Measurements from ENCODE around the gene PAQR7. TPM values are rescaled to one million over a fixed set of nuclear protein-coding genes. Genes with fewer than 3 reads are reported as not detected.

Gene PAQR7
- total and polyA plus RNA-seq, 2 experiments from 2014 or later = 4.0 to 5.2 TPM

DNA sequence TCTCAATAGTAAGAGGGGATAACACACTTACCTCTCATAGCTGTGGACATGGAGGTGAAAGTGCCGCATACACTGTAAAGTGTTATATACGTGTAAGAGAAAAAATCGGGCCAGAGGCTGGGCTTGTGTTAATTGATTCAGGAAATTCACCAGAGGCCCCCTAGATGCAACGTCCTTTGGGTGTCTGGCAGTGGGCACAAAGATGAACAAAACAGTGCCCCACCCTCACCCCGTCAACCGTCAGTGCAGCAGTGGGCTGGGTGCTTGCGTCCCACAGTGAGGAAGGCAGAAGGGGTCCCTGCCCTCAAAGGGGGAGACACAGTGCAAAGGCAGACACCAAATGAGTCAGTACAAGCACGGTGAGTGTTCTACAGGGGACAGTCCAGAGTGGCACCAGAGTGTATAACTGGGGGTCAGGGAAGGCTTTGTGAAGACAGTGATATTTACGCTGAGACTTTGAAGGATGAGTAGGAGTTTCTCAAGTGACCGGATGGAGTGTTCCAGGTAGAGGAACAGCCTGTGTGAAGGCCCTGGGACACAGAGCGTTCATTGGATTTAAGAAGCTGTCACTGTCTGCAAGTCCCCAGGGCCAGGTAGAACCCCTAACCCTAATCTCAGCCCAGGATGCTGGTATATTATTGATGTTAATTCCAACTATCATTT is 62.3 kb downstream of the PAQR7 start:
- Histone ChIP-seq H3K36me3 (ENCODE audit: insufficient read depth) (no peaks in the 10 kb centered on the region), H3K4me3 (no peak overlapping the region), H3K79me2 (replicated peaks; ENCODE audit: insufficient read depth) (no peaks in the 10 kb centered on the region), H2AFZ (no peak overlapping the region), H3K27ac (ENCODE audit: low read depth) (no peak overlapping the region), H3K4me2 (no peak overlapping the region), H3K4me1 (ENCODE audit: insufficient read depth) (peaks cover 6% of the 10 kb centered on the region), H3K9me2 (ENCODE audit: insufficient read depth) (no peaks in the 10 kb centered on the region), H3K27me3 (ENCODE audit: insufficient read depth) (no peaks in the 10 kb centered on the region), H4K20me1 (replicated peaks; ENCODE audit: insufficient read depth) (no peaks in the 10 kb centered on the region), H3F3A (replicated peaks; ENCODE audit: low read depth) (peaks cover 2% of the 10 kb centered on the region; the same call in 1 of the 2 replicates)
- ATAC-seq = no peak
- DNase-seq (ENCODE audit: low spot score) = no peak
- H3K9me3 Mint-ChIP-seq = no peaks in the 10 kb centered on the region
- TF ChIP-seq NANOG (IDR thresholded peaks at IDR 0.05; ENCODE audit: borderline replicate concordance) (no peak), POLR2AphosphoS5 (IDR thresholded peaks at IDR 0.05; ENCODE audit: low read depth) (no peak), JUNB (IDR thresholded peaks at IDR 0.05; ENCODE audit: unreplicated experiment) (no peak), STAT1 (IDR thresholded peaks at IDR 0.05; ENCODE audit: unreplicated experiment) (no peak), ZNF331 (CRISPR knock-in tag; IDR thresholded peaks at IDR 0.05; ENCODE audit: low read depth) (no peak), EZH2phosphoT487 (IDR thresholded peaks at IDR 0.05; ENCODE audit: unreplicated experiment) (no peak), ZNF114 (CRISPR knock-in tag; IDR thresholded peaks at IDR 0.05) (no peak), ZNF462 (CRISPR knock-in tag; IDR thresholded peaks at IDR 0.05) (no peak), EZH2 (IDR thresholded peaks at IDR 0.05; ENCODE audit: low read depth, unreplicated experiment) (no peak)
- TF ChIP-seq, protein P1, sequence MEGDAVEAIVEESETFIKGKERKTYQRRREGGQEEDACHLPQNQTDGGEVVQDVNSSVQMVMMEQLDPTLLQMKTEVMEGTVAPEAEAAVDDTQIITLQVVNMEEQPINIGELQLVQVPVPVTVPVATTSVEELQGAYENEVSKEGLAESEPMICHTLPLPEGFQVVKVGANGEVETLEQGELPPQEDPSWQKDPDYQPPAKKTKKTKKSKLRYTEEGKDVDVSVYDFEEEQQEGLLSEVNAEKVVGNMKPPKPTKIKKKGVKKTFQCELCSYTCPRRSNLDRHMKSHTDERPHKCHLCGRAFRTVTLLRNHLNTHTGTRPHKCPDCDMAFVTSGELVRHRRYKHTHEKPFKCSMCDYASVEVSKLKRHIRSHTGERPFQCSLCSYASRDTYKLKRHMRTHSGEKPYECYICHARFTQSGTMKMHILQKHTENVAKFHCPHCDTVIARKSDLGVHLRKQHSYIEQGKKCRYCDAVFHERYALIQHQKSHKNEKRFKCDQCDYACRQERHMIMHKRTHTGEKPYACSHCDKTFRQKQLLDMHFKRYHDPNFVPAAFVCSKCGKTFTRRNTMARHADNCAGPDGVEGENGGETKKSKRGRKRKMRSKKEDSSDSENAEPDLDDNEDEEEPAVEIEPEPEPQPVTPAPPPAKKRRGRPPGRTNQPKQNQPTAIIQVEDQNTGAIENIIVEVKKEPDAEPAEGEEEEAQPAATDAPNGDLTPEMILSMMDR (conservative IDR thresholded peaks at IDR 0.05; ENCODE audit: low read depth in 2 of 2) = no peak
- TF ChIP-seq, protein P2, sequence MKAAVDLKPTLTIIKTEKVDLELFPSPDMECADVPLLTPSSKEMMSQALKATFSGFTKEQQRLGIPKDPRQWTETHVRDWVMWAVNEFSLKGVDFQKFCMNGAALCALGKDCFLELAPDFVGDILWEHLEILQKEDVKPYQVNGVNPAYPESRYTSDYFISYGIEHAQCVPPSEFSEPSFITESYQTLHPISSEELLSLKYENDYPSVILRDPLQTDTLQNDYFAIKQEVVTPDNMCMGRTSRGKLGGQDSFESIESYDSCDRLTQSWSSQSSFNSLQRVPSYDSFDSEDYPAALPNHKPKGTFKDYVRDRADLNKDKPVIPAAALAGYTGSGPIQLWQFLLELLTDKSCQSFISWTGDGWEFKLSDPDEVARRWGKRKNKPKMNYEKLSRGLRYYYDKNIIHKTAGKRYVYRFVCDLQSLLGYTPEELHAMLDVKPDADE (IDR thresholded peaks at IDR 0.05) = no peak
- H3K4me1 Mint-ChIP-seq = peaks cover 9% of the 10 kb centered on the region
- peaks cover 14% of the 10 kb centered on the region; the same call in 2 of the 3 replicates for H3K36me3 Mint-ChIP-seq (ENCODE audit: low read depth)
- H3K27ac Mint-ChIP-seq = no peak overlapping the region
- peaks cover 22% of the 10 kb centered on the region for H3K27me3 Mint-ChIP-seq (ENCODE audit: insufficient read depth, low read depth, poor library complexity)
- H3K4me3 Mint-ChIP-seq = no peak overlapping the region

Measured in GM23338 (cell line).